A673 (cell line): ENCODE results near the gene HSPB6. TPM values are rescaled to one million over a fixed set of nuclear protein-coding genes. Genes with fewer than 3 reads are reported as not detected.

ENCODE experiments used
- BruUV-seq: library from RNA; stranded (reverse); fragments of 400-500 nt; replicated peaks from 2 replicates; lab custom pipeline; 2021; lab: Mats Ljungman, UMichigan
- CTCF ChIA-PET: fragments of 300-600 bp; sonication (Branson Sonifier 250); formaldehyde crosslinking; loops from one replicate; lab custom pipeline; 2022; ENCODE audit warnings: antibody characterized with exemption; lab: Charles Lee
- POLR2A ChIA-PET: fragments of 300-600 bp; sonication (Branson Sonifier 250); formaldehyde crosslinking; loops from one replicate; lab custom pipeline; 2022; ENCODE audit warnings: antibody characterized with exemption; ENCODE audit not compliant: low non-redundant PET; lab: Charles Lee
- DNase-seq: peaks from one replicate; pipeline ENCODE4 v3.0.0-alpha.2; 2015; ENCODE audit warnings: low spot score
- H3K27ac ChIP-seq: fragments of 200-600 bp; sonication (generic); 2 replicates; pipeline ENCODE4 v1.5.1; 2016; ENCODE audit warnings: mixed run types, low read depth, mild to moderate bottlenecking, mixed read lengths, antibody characterized with exemption, low read length; ENCODE audit not compliant: poor library complexity, severe bottlenecking
- H3K27me3 ChIP-seq: fragments of 200-600 bp; sonication (generic); replicated peaks from 2 replicates; pipeline ENCODE4 v1.6.1; 2017; ENCODE audit warnings: mixed run types, low read depth, mild to moderate bottlenecking, mixed read lengths, antibody characterized with exemption, low read length; ENCODE audit not compliant: insufficient read depth, poor library complexity
- H3K36me3 ChIP-seq: fragments of 200-600 bp; sonication (generic); 2 replicates; pipeline ENCODE4 v1.6.1; 2016; ENCODE audit warnings: mixed run types, mild to moderate bottlenecking, mixed read lengths, antibody characterized with exemption, low read length; ENCODE audit not compliant: insufficient read depth, poor library complexity, severe bottlenecking
- H3K4me1 ChIP-seq: fragments of 200-600 bp; sonication (generic); 2 replicates; pipeline ENCODE4 v1.6.1; 2017; ENCODE audit warnings: mixed run types, mild to moderate bottlenecking, mixed read lengths, antibody characterized with exemption, low read length; ENCODE audit not compliant: insufficient read depth, poor library complexity, severe bottlenecking
- H3K4me3 ChIP-seq: fragments of 200-600 bp; sonication (generic); 2 replicates; pipeline ENCODE4 v1.5.1; 2016; ENCODE audit warnings: low read depth, mixed run types, mild to moderate bottlenecking, mixed read lengths, low read length; ENCODE audit not compliant: poor library complexity, severe bottlenecking
- H3K9me3 ChIP-seq: fragments of 200-600 bp; sonication (generic); 2 replicates; pipeline ENCODE4 v1.6.1; 2016; ENCODE audit warnings: mixed run types, low read depth, mild to moderate bottlenecking, mixed read lengths, antibody characterized with exemption, low read length; ENCODE audit not compliant: poor library complexity, severe bottlenecking
- EZH2 ChIP-seq: fragments of 200-600 bp; sonication (generic); IDR thresholded peaks from 2 replicates; pipeline ENCODE4 v1.6.1; 2017; ENCODE audit warnings: borderline replicate concordance, low read depth, mild to moderate bottlenecking, mixed read lengths, antibody characterized with exemption, low read length; ENCODE audit not compliant: poor library complexity, severe bottlenecking
- intact Hi-C: fragments of 100-400 bp; cut with micrococcal nuclease; formaldehyde crosslinking; loops from one replicate; pipeline ENCODE4 v1.10.0; 2022; ENCODE audit not compliant: unreplicated experiment
- total RNA-seq: library from RNA; stranded (reverse); gene quantifications from 2 replicates; pipeline ENCODE4 v1.2.3, GENCODE V29; 2021
- TF ChIP-seq, protein P1 (sequence below): fragments of 300-800, 200-600 bp; sonication (generic); conservative IDR thresholded peaks from 2 replicates; pipeline ENCODE4 v1.5.1; 2017; ENCODE audit warnings: low read depth, mild to moderate bottlenecking, antibody characterized with exemption, low read length, moderate library complexity, mixed read lengths

The HSPB6 gene
- total RNA-seq, 1 experiment from 2014 or later = not detected

DNA sequence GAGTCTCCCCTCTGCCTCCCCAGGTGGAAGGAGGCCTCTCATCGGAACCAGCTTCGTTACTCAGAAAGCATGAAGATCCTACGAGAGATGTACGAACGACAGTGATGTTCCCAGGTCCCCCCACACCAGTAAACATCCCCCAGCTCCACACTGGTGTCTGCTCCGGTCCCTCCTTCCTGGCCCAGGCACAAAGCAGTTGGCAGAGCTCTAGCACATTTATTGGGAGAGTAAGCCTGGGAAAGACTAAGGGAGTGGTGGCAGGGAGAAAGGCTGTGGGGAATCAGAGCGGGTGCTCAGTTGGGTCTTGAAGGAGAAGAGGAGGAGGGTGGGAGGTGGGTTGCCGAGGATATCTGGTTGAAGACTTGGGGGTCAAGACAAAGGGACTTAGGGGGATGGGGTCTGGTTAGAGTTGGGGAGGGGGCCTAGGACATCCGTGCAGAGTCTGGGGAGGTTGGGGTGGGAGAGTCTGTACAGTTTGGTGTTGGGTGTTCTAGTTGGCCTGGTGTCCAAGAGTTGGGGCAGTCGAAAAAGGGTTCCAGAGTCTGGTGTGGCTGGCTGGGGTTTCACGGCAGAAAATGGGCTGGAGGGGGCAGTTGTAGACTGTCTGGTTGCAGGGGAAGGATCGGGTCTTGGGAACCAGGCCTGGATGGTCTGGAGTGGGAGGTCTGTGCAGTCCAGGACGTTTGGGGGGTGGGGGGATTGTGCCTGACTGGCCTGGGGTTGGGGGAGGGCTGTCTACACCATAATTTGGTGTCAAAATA lies 2.3 kb downstream of the HSPB6 start:
- H3K4me3 ChIP-seq = no peak overlapping the region
- no peaks in the 10 kb centered on the region for H3K9me3 ChIP-seq
- H3K36me3 ChIP-seq = peaks cover under 1% of the 10 kb centered on the region
- intact Hi-C loops = no loop called here
- no TSS peak for BruUV-seq
- no peak for DNase-seq
- H3K4me1 ChIP-seq = peaks cover 32% of the 10 kb centered on the region
- TF ChIP-seq, protein P1, sequence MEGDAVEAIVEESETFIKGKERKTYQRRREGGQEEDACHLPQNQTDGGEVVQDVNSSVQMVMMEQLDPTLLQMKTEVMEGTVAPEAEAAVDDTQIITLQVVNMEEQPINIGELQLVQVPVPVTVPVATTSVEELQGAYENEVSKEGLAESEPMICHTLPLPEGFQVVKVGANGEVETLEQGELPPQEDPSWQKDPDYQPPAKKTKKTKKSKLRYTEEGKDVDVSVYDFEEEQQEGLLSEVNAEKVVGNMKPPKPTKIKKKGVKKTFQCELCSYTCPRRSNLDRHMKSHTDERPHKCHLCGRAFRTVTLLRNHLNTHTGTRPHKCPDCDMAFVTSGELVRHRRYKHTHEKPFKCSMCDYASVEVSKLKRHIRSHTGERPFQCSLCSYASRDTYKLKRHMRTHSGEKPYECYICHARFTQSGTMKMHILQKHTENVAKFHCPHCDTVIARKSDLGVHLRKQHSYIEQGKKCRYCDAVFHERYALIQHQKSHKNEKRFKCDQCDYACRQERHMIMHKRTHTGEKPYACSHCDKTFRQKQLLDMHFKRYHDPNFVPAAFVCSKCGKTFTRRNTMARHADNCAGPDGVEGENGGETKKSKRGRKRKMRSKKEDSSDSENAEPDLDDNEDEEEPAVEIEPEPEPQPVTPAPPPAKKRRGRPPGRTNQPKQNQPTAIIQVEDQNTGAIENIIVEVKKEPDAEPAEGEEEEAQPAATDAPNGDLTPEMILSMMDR = no peak
- no peak for TF ChIP-seq EZH2
- CTCF ChIA-PET = no interaction called here
- H3K27ac ChIP-seq = peak overlapping the region; percentile 35
- H3K27me3 ChIP-seq = no peaks in the 10 kb centered on the region
- POLR2A ChIA-PET = no interaction called here

DNA sequence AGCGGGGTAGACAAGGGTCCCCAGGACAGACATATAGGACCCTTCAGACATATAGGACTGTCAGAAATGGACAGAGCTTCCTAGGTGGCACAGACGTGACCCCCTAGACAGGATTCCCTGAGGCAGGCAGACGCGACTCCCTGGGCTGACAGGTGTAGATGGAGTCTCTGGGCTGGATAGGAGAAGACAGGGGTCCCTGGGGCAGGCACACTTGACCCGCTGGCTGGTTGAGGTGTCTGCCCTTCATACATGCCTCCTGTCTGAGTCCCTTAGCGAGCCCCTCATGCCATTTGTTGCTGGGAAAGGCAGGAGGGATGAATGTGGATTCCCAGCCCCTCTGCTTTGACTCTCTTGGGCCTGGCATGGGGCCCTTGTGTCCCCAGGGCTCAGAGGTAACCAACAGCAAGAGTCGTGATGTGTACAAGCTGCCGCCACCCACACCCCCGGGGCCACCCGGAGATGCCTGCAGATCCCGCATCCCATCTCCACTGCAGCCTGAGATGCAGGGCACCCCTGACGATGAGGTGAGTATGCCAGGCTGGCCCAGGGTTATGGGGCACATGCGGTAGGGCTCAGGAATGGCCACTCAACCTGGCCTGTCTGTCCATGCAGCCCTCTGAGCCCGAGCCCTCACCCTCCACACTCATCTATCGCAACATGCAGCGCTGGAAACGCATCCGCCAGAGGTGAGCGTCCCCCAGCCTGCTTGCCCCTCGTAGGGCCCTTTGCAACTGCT lies 3.0 kb downstream of the HSPB6 start:
- Histone ChIP-seq H3K9me3 (no peaks in the 10 kb centered on the region), H3K4me1 (peaks cover 28% of the 10 kb centered on the region), H3K27ac (no peak overlapping the region), H3K4me3 (no peak overlapping the region), H3K36me3 (no peaks in the 10 kb centered on the region), H3K27me3 (no peaks in the 10 kb centered on the region)
- DNase-seq = no peak
- no TSS peak for BruUV-seq
- intact Hi-C loops = no loop called here
- CTCF ChIA-PET = no interaction called here
- POLR2A ChIA-PET = no interaction called here
- TF ChIP-seq EZH2 = no peak
- TF ChIP-seq, protein P1 = no peak

DNA sequence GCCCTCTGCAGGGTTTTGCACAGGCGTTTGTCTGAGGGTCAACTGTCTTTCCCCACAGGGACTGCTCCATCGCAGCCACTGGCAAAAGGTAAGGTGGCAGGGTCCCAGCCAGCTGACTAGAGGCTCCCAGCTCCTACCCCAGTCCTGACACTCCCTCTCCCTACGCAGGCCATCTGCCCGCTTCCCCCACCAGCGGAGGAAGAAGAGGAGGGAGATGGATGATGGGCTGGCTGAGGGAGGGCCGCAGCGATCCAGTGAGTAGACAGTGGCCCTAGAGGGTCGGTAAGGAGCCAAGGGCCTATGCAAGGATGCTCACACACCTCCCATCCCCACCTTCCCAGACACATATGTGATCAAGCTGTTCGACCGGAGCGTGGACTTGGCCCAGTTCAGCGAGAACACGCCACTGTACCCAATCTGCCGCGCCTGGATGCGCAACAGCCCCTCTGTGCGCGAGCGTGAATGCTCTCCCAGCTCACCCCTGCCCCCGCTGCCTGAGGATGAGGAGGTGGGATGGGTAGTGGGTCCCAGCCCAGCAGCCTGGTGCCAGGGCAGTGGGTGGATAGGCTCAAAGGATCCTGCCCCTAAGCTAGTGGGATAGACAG lies 4.0 kb downstream of the HSPB6 start:
- DNase-seq = no peak
- no TSS peak for BruUV-seq
- Histone ChIP-seq H3K4me3 (no peak overlapping the region), H3K36me3 (no peaks in the 10 kb centered on the region), H3K4me1 (peaks cover 25% of the 10 kb centered on the region), H3K27ac (no peak overlapping the region), H3K27me3 (no peaks in the 10 kb centered on the region), H3K9me3 (no peaks in the 10 kb centered on the region)
- intact Hi-C loops = no loop called here
- ChIA-PET CTCF (no interaction called here), POLR2A (no interaction called here)
- TF ChIP-seq, protein P1 = no peak
- no peak for TF ChIP-seq EZH2
